ENCODE results near the gene SLC1A2. TPM values are rescaled to one million over a fixed set of nuclear protein-coding genes. Genes with fewer than 3 reads are reported as not detected.

The SLC1A2 gene
- total and polyA plus RNA-seq, 2 of the 4 experiments (the other 2 are of a cell fraction): 0.15 to 0.54 TPM

- H3K27ac ChIP-seq (ENCODE audit: insufficient read depth, low read length): no peak overlapping the region
- no peak overlapping the region for H3K4ac ChIP-seq (ENCODE audit: low read depth, low read length)
- no peaks in the 10 kb centered on the region for H3K4me1 ChIP-seq (ENCODE audit: control insufficient read depth, insufficient read depth, low read length)
- H3K9me1 ChIP-seq (ENCODE audit: insufficient read depth, low read length): no peaks in the 10 kb centered on the region
- H4K8ac ChIP-seq (ENCODE audit: low read depth in 2 of 2, low read length in 2 of 2): no peak overlapping the region
- no peaks in the 10 kb centered on the region for H3K79me1 ChIP-seq (ENCODE audit: low read depth in 1 of 2, low read length in 2 of 2)
- intact Hi-C loops (cut with micrococcal nuclease): no loop called here
- TF ChIP-seq NFE2L2 (IDR thresholded peaks at IDR 0.05; ENCODE audit: low read depth, low read length): no peak
- no peak for TF ChIP-seq MXI1 (IDR thresholded peaks at IDR 0.05; ENCODE audit: borderline replicate concordance, low read depth, low read length)
- no peak for TF ChIP-seq CEBPB (IDR thresholded peaks at IDR 0.05; ENCODE audit: low read depth, low read length)
- TF ChIP-seq MAZ (IDR thresholded peaks at IDR 0.05; ENCODE audit: borderline replicate concordance, low read depth, low read length): no peak
- BruUV-seq (replicated peaks): no TSS peak
- CTCF ChIA-PET: interaction anchor here (1.2 kb wide), 1 partner anchor 360 kb away, joined by 3 read pairs; no protein-coding TSS in a partner anchor
- no peak overlapping the region for H2BK120ac ChIP-seq (ENCODE audit: low read depth, low read length)
- no peak overlapping the region for H2BK15ac ChIP-seq (ENCODE audit: low read depth, low read length)
- H4K91ac ChIP-seq (ENCODE audit: insufficient read depth, low read depth, low read length): no peak overlapping the region
- no peaks in the 10 kb centered on the region for H3K9me3 ChIP-seq (ENCODE audit: control insufficient read depth, insufficient read depth, low read length)
- H4K20me1 ChIP-seq (ENCODE audit: insufficient read depth, low read length): no peaks in the 10 kb centered on the region
- dilution Hi-C loops (cut with HindIII; ENCODE audit: low sequenced_read_pairs, unreplicated experiment): no loop called here
- no peak for ATAC-seq (ENCODE audit: low read depth)
- no peaks in the 10 kb centered on the region for H3K27me3 ChIP-seq (ENCODE audit: control insufficient read depth, insufficient read depth, low read length)
- no peak overlapping the region for H3K23ac ChIP-seq (ENCODE audit: low read depth, low read length)
- DNase-seq: no peak
- no peak overlapping the region for H2AK9ac ChIP-seq (replicated peaks; ENCODE audit: low read depth, low read length, poor library complexity)
- POLR2A ChIA-PET (ENCODE audit: unreplicated experiment): no interaction called here
- WGBS, 2 experiments (ENCODE audit: extremely low coverage in 2 of 2, insufficient read length in 1 of 2): no CpG with 5 or more reads among the region's 2 CpGs
- no peak overlapping the region for H2AK5ac ChIP-seq (ENCODE audit: low read depth, low read length)
- H3K4me3 ChIP-seq (ENCODE audit: insufficient read depth, low read depth, low read length): no peak overlapping the region
- H3K36me3 ChIP-seq (ENCODE audit: control insufficient read depth, insufficient read depth, low read length): peaks cover 30% of the 10 kb centered on the region
- in situ Hi-C loops (cut with MboI; ENCODE audit: low sequenced_read_pairs): no loop called here
- no peak overlapping the region for H3K4me2 ChIP-seq (ENCODE audit: low read depth, low read length)
- no peak overlapping the region for H3K9ac ChIP-seq (ENCODE audit: low read depth, low read length)
- no peak overlapping the region for H2BK20ac ChIP-seq (ENCODE audit: low read depth, low read length)
- H2BK5ac ChIP-seq (ENCODE audit: low read depth, low read length, poor library complexity, severe bottlenecking): no peak overlapping the region
- H3K14ac ChIP-seq (replicated peaks; ENCODE audit: low read depth, low read length): no peak overlapping the region
- no peak overlapping the region for H2AFZ ChIP-seq (replicated peaks; ENCODE audit: low read length, poor library complexity)
- H3K56ac ChIP-seq (ENCODE audit: extremely low read depth, insufficient read depth, low read length): no peak overlapping the region
- no peak overlapping the region for H4K5ac ChIP-seq (ENCODE audit: low read depth, low read length)
- H3K18ac ChIP-seq (ENCODE audit: low read depth, low read length): no peak overlapping the region
Observed at GRCh38 chr11:35461917-35462538, 42.7 kb upstream of the SLC1A2 start.

Data from IMR-90 (cell line).